GM23248 (cell line): ENCODE results near the gene TK1.

Source experiments
- EZH2 ChIP-seq: fragments of 200-600 bp; sonication (generic); IDR thresholded peaks from 2 replicates; pipeline ENCODE4 v1.6.1; 2018; ENCODE audit warnings: antibody characterized with exemption, mild to moderate bottlenecking; ENCODE audit not compliant: insufficient read depth, poor library complexity, severe bottlenecking
- EZH2phosphoT487 ChIP-seq: fragments of 200-600 bp; sonication (generic); IDR thresholded peaks from 2 replicates; pipeline ENCODE4 v1.6.1; 2018; ENCODE audit warnings: antibody characterized with exemption, moderate library complexity, mild to moderate bottlenecking, low read depth; ENCODE audit not compliant: insufficient read depth

GRCh38 chr17:78227455-78227916 is 40.6 kb upstream of the TK1 start:
- TF ChIP-seq EZH2 = no peak
- no peak for TF ChIP-seq EZH2phosphoT487
